GM19467 (cell line): ENCODE measurements around the gene DCTD.

Source experiments
- ATAC-seq: cut with Tn5 transposase; IDR thresholded peaks from one replicate; pipeline ENCODE4 v1.9.1; 2021; ENCODE audit warnings: mild to moderate bottlenecking, moderate library complexity; ENCODE audit not compliant: unreplicated experiment

Gene DCTD

DNA sequence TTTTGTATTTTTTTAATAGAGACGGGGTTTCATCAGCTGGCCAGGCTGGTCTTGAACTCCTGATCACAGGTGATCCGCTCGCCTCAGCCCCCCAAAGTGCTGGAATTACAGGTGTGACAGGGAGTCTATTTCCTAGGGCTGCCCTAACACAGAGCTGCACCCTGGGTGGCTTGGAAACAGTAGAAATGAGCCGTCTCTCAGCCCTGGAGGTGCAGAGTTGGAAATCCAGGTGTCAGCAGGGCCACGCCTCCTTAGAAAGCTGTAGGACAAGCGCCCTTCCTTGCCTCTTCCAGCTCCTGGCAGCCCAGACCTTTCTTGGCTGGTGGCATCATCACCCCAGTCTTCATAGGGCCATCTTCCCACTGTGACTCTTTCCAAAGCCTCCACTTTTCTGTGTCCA lies 71.6 kb downstream of the DCTD start:
- no peak for ATAC-seq

DNA sequence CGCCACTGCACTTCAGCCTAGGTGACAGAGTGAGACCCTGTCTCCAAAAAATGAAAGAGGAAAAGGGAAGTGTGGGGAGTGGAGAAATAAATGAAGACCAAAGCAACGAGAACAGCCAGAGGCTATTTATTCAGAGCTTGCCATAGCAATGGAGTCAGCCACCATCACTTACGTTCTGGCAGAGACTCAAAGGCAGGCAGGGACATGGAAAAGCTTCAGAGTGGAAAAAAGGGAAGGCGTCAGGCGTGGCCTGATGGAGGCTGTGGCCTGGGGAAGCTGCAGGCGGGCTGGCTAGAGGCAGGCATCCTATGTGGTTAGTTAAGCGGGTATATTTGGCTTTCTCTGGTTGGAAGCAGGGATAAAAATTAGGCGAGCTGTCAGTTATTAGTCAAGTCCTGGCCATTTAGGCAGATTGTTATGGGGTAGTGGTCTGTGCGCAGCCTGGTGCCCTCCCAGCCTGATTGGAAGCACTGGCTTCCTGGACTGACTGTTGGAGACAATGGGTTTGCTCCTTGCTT lies 73.3 kb downstream of the DCTD start:
- no peak for ATAC-seq

DNA sequence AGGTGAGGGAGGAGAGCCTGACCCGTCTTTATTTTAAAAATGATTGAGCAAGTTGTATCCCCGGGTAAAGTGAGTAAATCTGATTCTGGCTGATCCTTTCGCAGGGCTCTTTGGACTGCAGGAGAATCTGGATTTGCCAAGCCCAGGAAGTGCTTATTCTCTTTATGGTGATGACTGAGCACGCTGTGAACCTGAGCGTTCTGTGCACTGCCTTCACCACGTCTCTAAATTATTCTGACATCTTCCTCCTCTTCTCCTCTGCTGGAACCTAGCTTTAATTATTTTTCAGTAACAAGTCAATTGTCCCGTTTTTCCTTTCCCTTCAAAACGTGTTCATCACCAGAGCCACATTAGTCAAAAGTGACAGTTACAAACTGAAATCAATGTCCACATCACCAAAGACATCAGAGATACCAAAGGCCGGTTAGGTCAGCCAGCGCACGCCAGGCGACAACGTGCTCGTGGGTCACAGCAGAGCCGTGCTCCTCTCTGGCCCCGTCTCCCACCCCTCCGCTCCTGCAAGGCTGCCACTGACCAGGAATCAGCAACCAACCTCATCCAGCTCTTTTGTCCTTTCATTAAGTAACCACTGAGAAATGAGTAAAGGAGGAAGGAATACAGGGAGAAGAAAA lies 74.3 kb downstream of the DCTD start:
- no peak for ATAC-seq

DNA sequence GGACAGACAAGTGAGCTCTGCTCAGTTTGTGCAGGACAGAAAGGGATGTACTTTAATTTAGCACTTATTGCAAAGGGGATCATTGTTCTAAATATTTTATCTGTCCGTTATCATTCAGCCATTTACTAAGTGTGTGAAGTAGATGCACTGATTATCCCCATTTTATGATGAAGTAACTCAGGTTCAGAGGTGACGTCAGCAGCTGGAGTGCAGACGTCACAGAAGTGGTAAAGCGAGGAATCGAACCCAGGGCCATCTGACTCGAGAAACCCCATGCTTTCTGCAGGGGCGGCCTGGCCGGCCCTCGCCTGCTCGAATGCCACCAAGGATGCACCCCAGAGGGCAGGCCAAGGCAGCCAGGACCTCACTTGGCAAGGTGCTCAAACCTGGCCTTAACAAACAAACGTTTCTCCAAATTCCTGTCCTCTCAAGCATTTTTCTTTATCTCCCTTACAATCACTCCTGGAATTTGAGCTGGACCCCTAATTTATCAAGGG lies 75.0 kb downstream of the DCTD start:
- no peak for ATAC-seq

DNA sequence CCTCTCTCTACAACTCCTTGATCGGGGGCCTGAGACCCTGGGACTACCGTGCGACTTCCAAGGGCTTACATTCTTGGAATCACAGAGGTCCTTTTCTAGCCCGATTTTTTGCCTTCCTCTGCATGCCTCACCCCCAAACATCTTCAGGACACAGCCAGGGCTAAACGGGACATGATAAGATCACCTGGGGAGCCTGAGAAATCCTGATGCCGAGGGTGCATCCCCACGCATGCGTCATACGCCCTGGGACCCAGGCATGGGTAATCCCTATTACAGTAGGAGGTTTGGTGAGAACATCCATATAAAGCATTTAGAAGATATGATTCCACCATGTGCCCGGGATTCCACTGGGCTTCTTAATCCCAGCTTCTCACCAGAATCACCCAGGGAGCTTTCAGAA lies 77.1 kb downstream of the DCTD start:
- no peak for ATAC-seq
